CD14-positive monocyte (primary cell): ENCODE measurements around the gene FGD4. TPM values are rescaled to one million over a fixed set of nuclear protein-coding genes. Genes with fewer than 3 reads are reported as not detected.

ENCODE experiments used
- DNase-seq, 3 donors: peaks; one replicate each; pipeline ENCODE4 v3.0.0-alpha.2; 2011 to 2022
- H2AFZ ChIP-seq: 2 replicates; pipeline ENCODE4 v1.6.0; 2012; ENCODE audit warnings: mild to moderate bottlenecking, low read depth, low read length, inconsistent platforms; ENCODE audit not compliant: insufficient read depth, poor library complexity, severe bottlenecking
- H3K27ac ChIP-seq, 2 donors: 1 replicate in 1 of 2; 2 replicates in 1 of 2; pipeline ENCODE4 v1.5.1; 2012 to 2013; ENCODE audit warnings: low read length in 2 of 2, control low read depth in 1 of 2, inconsistent platforms in 1 of 2, low read depth in 1 of 2, mild to moderate bottlenecking in 1 of 2
- H3K27me3 ChIP-seq, 2 donors: one replicate each; pipeline versions ENCODE4 v1.6.0 to v1.6.1; 2011 to 2013; ENCODE audit warnings: low read length in 2 of 2; ENCODE audit not compliant: control insufficient read depth in 2 of 2, insufficient read depth in 2 of 2
- H3K36me3 ChIP-seq, 2 donors: replicated peaks in 1 of 2; 1 replicate in 1 of 2; 2 replicates in 1 of 2; pipeline versions ENCODE4 v1.5.1 to v1.6.1; 2012 to 2013; ENCODE audit warnings: low read length in 2 of 2, control low read depth in 1 of 2, inconsistent platforms in 1 of 2, mild to moderate bottlenecking in 1 of 2; ENCODE audit not compliant: insufficient read depth in 2 of 2, control insufficient read depth in 1 of 2
- H3K4me1 ChIP-seq, 2 donors: 1 replicate in 1 of 2; 2 replicates in 1 of 2; pipeline versions ENCODE4 v1.5.1 to v1.6.1; 2012 to 2013; ENCODE audit warnings: low read length in 2 of 2, control low read depth in 1 of 2, inconsistent platforms in 1 of 2, mild to moderate bottlenecking in 1 of 2, moderate library complexity in 1 of 2; ENCODE audit not compliant: insufficient read depth in 2 of 2, control insufficient read depth in 1 of 2
- H3K4me2 ChIP-seq: replicated peaks from 2 replicates; pipeline ENCODE3; 2012; ENCODE audit warnings: low read length, moderate library complexity, mild to moderate bottlenecking; ENCODE audit not compliant: poor library complexity, severe bottlenecking; ENCODE audit errors: extremely low read depth
- H3K4me3 ChIP-seq, 3 experiments: fragments of 200-600 bp in 1 of 3; sonication (generic) in 1 of 3; replicated peaks in 1 of 3; 1 replicate in 2 of 3; 2 replicates in 1 of 3; pipeline ENCODE4 v1.5.1; 2011 to 2013; ENCODE audit warnings: low read length in 3 of 3, mild to moderate bottlenecking in 3 of 3, control low read depth in 2 of 3, low read depth in 2 of 3, inconsistent platforms in 1 of 3, moderate library complexity in 1 of 3
- H3K79me2 ChIP-seq: 2 replicates; pipeline ENCODE4 v1.6.0; 2012; ENCODE audit warnings: mild to moderate bottlenecking, control low read depth, inconsistent platforms, low read length, moderate library complexity; ENCODE audit not compliant: insufficient read depth
- H3K9ac ChIP-seq: 2 replicates; pipeline ENCODE4 v1.6.0; 2017; ENCODE audit warnings: low read length, mild to moderate bottlenecking; ENCODE audit not compliant: insufficient read depth, poor library complexity, severe bottlenecking
- H3K9me3 ChIP-seq, 2 donors: replicated peaks in 1 of 2; 1 replicate in 1 of 2; 2 replicates in 1 of 2; pipeline versions ENCODE4 v1.5.1 to v1.6.1; 2012 to 2013; ENCODE audit warnings: low read length in 2 of 2, control low read depth in 1 of 2; ENCODE audit not compliant: control insufficient read depth in 1 of 2, insufficient read depth in 1 of 2
- H4K20me1 ChIP-seq: 2 replicates; pipeline ENCODE4 v1.6.0; 2012; ENCODE audit warnings: mild to moderate bottlenecking, low read length, control low read depth, moderate library complexity; ENCODE audit not compliant: insufficient read depth
- H3K27ac Mint-ChIP-seq, 7 donors: one replicate each; pipeline ENCODE4 v1.8.0; 2020; ENCODE audit warnings: mild to moderate bottlenecking in 7 of 7, mixed read lengths in 7 of 7, moderate library complexity in 6 of 7, inconsistent platforms in 2 of 7
- H3K27me3 Mint-ChIP-seq, 3 donors: one replicate each; pipeline ENCODE4 v1.8.0; 2021 to 2022; ENCODE audit warnings: low read depth in 3 of 3, mild to moderate bottlenecking in 3 of 3, mixed read lengths in 3 of 3, moderate library complexity in 3 of 3, inconsistent platforms in 1 of 3
- H3K36me3 Mint-ChIP-seq, 2 donors: one replicate each; pipeline ENCODE4 v1.8.0; 2020; ENCODE audit warnings: mixed read lengths in 2 of 2, inconsistent platforms in 1 of 2, mild to moderate bottlenecking in 1 of 2
- H3K4me1 Mint-ChIP-seq: one replicate; pipeline ENCODE4 v1.8.0; 2020; ENCODE audit warnings: mild to moderate bottlenecking, mixed read lengths
- H3K4me3 Mint-ChIP-seq, 2 donors: one replicate each; pipeline ENCODE4 v1.8.0; 2020; ENCODE audit warnings: mild to moderate bottlenecking in 2 of 2, mixed read lengths in 2 of 2, moderate library complexity in 1 of 2
- H3K9me3 Mint-ChIP-seq, 7 donors: one replicate each; pipeline ENCODE4 v1.8.0; 2020 to 2022; ENCODE audit warnings: mixed read lengths in 7 of 7, mild to moderate bottlenecking in 6 of 7, moderate library complexity in 6 of 7, inconsistent platforms in 2 of 7
- WGBS: methylation state at CpG from one replicate; pipeline ENCODE4 v1.1.5; 2013; ENCODE audit warnings: missing lambda C conversion rate; ENCODE audit not compliant: insufficient coverage; 5-methylcytosine and 5-hydroxymethylcytosine counted together
- intact Hi-C, 2 donors: fragments of 100-400 bp; cut with micrococcal nuclease; formaldehyde crosslinking; loops; one replicate each; pipeline versions ENCODE4 v1.15.0 to v1.15.1; 2023
- polyA plus RNA-seq, 3 donors: library from polyadenylated mRNA; depleted of rRNA in 1 of 3; unstranded in 2 of 3; stranded (reverse) in 1 of 3; fragments of 300-500 nt in 2 of 3; fragments of >200 nt in 1 of 3; fragmentation: Illumina TruSeq in 2 of 3; gene quantifications; 1 replicate in 2 of 3; 2 replicates in 1 of 3; pipeline ENCODE4 v1.2.3, GENCODE V29; 2012 to 2021
- TF ChIP-seq, protein P1 (sequence below): fragments of 200-600 bp; IDR thresholded peaks from one replicate; pipeline ENCODE4 v1.8.0; 2022; ENCODE audit warnings: antibody characterized with exemption, mild to moderate bottlenecking

FGD4 gene
- polyA plus RNA-seq, 3 donors, result 5.3 to 34.4 (median 6.0) TPM

DNA sequence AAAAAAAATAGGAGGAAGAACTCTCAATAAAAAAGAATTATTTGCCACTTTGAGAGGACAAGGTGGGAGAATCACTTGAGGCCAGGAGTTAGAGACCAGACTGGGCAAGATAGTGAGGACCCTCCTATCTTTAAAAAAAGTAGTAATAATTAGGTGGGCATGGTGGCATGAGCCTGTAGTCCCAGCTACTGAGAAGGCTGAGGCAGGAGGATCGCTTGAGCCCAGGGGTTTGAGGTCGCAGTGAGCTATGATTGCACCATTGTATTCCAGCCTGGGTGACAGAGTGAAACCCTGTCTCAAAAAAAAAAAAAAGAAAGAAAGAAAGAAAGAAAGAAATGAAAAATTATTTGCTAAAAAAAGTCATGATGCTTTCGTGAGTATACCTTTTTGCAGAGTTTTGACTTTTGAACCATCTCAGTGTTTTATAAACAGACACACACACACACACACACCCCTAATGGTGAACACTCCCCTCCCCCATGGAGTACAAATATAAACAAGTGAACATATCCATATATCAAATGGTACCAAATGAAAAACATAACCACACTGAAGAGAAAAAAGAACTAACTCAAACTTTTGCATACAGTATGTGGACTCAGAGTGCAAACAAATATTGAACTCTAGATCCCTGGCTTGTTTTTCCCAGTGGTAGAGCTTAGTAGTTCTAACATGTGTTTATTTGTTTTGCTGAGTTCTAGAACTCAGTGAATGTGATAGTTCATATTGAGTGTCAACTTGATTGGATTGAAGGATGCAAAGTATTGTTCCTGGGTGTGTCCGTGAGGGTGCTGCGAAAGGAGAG lies 252.0 kb downstream of the FGD4 start:
- Mint-ChIP-seq H3K4me3 (no peak overlapping the region), H3K36me3 (peaks cover 0 to 5% of the 10 kb centered on the region in 2 donors), H3K27me3 (peaks cover 0 to 1% (median 0%) of the 10 kb centered on the region in 3 donors), H3K9me3 (peaks cover 0 to 2% (median 0%) of the 10 kb centered on the region in 7 donors), H3K27ac (no peak overlapping the region), H3K4me1 (no peaks in the 10 kb centered on the region)
- peaks cover 1 to 7% of the 10 kb centered on the region in 2 donors for H3K36me3 ChIP-seq
- H3K9me3 ChIP-seq, result no peaks in the 10 kb centered on the region
- DNase-seq, result no peak
- no peak overlapping the region for H3K27ac ChIP-seq
- no peak overlapping the region for H3K9ac ChIP-seq
- no peaks in the 10 kb centered on the region for H3K27me3 ChIP-seq
- no peaks in the 10 kb centered on the region for H3K4me1 ChIP-seq
- H2AFZ ChIP-seq, result no peak overlapping the region
- H3K79me2 ChIP-seq, result no peaks in the 10 kb centered on the region
- no peaks in the 10 kb centered on the region for H4K20me1 ChIP-seq
- TF ChIP-seq, protein P1, sequence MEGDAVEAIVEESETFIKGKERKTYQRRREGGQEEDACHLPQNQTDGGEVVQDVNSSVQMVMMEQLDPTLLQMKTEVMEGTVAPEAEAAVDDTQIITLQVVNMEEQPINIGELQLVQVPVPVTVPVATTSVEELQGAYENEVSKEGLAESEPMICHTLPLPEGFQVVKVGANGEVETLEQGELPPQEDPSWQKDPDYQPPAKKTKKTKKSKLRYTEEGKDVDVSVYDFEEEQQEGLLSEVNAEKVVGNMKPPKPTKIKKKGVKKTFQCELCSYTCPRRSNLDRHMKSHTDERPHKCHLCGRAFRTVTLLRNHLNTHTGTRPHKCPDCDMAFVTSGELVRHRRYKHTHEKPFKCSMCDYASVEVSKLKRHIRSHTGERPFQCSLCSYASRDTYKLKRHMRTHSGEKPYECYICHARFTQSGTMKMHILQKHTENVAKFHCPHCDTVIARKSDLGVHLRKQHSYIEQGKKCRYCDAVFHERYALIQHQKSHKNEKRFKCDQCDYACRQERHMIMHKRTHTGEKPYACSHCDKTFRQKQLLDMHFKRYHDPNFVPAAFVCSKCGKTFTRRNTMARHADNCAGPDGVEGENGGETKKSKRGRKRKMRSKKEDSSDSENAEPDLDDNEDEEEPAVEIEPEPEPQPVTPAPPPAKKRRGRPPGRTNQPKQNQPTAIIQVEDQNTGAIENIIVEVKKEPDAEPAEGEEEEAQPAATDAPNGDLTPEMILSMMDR, result no peak
- intact Hi-C loops, result no loop called here
- H3K4me3 ChIP-seq, result no peak overlapping the region
- 95% methylated on average over 5 of the region's 5 CpGs for WGBS
- no peak overlapping the region for H3K4me2 ChIP-seq

DNA sequence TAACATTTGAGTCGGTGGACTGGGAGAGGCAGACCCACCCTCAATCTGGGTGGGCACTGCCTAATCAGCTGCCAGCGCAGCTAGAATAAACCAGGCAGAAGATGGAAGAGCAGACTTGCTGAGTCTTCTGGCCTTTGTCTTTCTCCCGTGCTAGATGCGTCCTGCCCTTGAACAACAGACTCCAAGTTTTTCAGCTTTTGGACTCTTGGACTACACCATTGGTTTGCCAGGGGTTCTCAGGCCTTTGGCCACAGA lies 252.5 kb downstream of the FGD4 start:
- Mint-ChIP-seq H3K9me3 (peaks cover 0 to 2% (median 0%) of the 10 kb centered on the region in 7 donors), H3K4me3 (no peak overlapping the region), H3K36me3 (no peaks in the 10 kb centered on the region), H3K27ac (no peak overlapping the region), H3K27me3 (peaks cover 0 to 1% (median 0%) of the 10 kb centered on the region in 3 donors), H3K4me1 (no peaks in the 10 kb centered on the region)
- no peak overlapping the region for H3K27ac ChIP-seq
- TF ChIP-seq, protein P1, result no peak
- no peak overlapping the region for H2AFZ ChIP-seq
- WGBS, result 98% methylated on average over 4 of the region's 4 CpGs
- no peaks in the 10 kb centered on the region for H4K20me1 ChIP-seq
- H3K4me2 ChIP-seq, result no peak overlapping the region
- peaks cover 0 to 1% of the 10 kb centered on the region in 2 donors for H3K36me3 ChIP-seq
- H3K9me3 ChIP-seq, result no peaks in the 10 kb centered on the region
- no peaks in the 10 kb centered on the region for H3K4me1 ChIP-seq
- no peaks in the 10 kb centered on the region for H3K79me2 ChIP-seq
- no peak overlapping the region for H3K9ac ChIP-seq
- intact Hi-C loops, result no loop called here
- H3K4me3 ChIP-seq, result no peak overlapping the region
- H3K27me3 ChIP-seq, result no peaks in the 10 kb centered on the region
- DNase-seq, result no peak
